ENCODE measurements around the gene WT1.

WT1 gene

DNA sequence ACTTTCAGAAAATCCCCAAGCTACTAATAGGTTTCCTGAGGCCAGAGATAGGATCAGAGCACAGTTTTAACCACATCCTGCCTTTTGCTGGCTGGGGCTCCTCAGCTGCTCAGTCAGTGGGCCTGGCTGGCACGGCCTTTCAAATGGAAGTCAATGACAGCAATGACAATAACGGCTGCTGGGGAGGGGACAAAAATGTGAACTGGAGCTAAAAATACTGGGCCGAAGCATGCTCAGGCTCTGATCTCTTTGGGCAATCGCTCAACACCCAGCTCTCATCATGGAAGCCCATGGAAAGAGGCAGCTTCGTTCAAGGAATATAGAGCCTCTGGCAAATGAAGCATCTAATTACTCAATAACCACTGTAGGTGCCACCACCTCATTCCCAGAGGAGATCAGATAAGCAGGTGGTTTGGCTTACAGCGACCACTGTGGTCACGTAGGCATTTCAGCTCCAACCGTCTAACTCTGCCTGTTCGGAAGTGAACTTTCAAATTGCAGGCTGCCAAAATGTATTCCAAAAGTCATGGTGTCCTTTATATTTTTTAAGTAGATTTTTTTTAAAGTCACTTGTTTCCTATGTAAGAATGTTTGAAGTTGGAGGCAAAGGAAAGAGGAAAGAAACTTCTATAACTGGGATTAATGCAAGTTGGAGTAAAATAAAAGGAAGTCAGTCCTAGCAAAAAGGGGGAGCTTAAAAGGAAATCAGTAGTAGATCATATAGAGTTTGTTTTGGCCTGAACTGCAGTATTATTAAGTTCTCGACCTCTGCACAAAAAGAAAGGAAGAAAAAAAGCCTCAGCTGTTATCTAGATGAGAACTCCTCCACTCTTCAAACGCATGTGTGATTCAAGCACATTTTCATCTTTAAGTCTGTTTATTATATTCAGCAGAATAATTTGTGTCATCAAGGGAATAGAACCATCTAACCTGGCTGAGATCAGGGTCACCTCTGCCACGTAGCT is 14.1 kb downstream of the WT1 start:
- DNase-seq: peak; percentile 68

DNA sequence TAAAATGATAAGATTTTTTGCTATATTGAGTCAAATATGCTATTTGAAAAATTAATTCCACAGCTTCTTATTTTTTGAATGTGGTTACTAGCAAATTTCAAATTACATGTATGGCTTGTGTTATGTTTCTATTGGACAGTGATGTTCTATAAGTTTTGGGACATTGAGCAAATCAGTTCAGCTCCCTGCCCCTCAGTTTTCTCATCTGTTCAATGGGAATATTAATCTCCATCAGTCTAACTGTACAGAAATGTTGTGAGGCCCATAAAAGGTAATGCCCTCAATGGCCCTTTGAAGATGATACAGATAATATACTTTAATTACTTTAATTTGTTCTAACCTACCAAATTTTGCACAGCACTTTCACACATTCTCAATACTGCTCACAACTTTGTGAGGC is 15.2 kb downstream of the WT1 start:
- no peak for DNase-seq

DNA sequence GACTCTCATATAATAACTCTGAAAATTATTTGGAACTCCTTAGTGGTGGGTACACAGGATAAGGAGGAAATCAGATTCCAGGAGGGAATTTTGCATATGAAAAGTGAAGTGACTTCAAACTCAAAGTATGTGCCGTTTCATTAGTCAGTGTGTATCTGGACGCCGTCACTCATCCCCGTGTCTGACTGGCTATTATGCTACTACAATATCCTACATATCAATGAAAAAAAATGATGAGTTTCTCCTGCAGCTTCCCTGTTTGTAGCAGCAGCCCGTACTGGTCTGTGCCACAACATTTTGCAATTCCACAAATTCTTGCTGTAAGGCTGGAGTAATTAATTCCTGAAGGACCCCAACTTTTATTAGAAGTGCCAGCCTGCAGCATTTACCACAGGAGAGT is 16.5 kb downstream of the WT1 start:
- peak; percentile 87 for DNase-seq

DNA sequence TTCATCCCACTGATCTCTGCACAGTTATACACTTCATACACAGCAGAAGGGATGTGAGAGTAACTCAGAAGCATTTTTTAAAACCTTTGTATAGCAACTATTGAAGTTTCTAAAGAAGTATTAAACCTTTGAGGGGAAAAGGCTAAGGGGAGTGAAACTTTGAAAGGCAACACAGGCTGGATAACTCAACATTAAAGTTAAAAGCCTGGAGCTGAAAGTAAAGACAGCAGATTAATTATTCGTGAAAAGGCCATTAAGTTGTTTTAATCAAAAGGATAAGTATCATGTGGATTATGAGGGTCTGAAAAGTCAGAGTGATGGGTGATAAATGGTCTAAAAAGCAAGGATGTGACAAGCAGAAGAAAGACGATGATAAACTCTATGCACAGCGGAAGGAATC is 17.5 kb downstream of the WT1 start:
- no peak for DNase-seq

DNA sequence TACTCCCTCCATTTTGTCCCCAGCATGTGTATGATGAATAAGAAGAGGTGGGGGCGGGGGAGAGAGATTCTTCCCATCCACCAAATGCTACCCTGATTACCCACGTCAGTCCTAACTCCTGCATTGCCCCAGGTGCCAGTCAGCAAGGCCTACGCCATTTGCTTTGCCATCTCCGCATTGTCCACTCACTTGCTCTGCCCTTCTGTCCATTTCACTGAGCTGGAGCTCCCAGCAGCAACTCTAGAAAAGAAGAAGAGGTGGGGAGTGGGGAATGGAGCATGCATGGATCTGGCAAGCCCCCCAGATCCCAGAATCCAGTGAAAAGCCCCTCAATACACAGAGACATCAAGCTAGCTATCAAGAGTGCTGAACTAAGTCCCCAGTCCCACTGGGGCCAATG is 19.0 kb downstream of the WT1 start:
- DNase-seq: no peak

DNA sequence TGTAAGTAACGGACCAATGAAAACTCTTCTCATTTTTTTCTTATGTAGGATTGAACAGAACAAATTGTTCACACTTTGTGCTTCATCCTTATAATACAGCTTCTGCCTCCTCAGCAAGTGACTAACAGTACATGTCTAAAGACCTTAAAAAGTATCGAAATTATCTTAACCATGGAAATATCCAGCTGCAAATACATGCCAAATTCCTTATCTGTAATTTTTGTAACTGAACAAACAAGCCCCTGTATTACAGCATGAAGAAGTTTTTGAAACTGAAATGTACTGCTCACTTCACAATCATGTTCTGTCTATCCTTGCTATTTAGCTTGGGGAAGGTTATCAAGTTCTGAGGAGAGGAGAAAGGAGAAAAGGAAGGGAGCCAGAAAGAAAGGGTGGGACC is 20.4 kb downstream of the WT1 start:
- DNase-seq: no peak

DNA sequence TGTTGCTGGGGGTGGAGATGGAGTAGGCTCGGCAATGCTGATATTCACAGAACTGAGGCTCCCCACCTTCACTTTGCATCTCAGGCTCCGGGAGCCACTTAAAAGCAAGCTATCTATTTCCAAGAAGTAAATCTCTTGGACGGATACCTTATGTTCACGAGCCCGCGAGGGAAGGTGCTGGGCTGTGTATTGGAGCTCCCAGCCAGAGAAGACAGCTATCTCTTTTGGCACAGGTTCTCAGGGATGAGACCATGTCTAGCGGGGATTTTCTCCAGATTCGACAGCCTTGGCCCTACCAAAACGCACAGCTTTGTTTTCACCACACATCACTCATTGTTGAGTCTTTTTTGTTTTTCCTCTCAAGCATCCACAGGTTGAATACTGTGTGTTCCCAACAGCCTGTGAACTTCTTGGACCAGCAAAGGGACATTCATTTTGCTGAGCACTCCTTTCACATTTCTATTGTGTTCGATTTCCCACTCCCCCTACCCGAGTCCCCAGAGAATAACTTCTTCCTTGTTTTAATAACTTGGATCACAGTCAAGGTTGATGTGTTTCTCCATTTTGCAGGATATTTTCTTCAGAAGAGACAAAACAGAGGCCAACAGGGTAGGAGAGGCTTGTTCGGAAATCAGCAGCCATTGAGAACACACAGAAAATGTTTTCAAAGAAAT is 23.3 kb downstream of the WT1 start:
- DNase-seq: no peak

DNA sequence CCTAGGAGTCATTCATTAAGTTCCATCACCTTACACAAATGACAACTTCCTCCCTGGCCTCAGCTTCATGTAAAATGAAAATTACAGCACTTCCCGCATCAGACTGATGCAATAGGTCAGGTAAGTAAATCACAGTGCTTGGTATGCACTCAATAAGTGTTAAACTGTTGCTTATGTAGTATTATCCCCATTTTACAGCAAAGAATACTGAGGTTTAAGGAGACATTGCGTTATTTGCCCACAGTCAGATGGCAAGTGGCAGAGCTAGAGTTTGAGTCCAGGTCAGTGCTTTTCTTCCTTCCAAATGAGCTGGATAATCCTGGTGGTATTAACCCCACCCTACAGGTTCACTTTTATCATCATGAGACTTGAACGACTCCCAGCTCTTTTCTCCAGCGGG is 29.7 kb downstream of the WT1 start:
- no peak for DNase-seq

DNA sequence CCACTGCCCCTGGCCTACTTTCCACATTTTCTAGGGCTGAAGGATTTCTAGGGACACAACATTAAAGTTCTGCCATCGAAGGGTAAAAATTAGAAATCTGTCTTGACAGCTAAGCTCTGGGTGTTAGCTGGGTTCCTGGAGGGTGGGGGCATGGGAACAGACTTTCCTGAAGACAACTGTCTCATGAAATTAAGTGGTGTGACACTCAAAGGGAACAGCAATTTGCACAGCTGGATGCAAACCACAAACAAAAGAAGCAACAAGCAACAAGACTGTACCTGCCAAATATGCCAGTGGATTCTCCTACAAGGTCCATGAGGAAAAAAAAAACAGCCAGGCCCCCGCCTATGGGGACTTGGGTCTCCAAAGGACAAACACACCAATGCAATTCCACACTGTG is 32.5 kb downstream of the WT1 start:
- no peak for DNase-seq

DNA sequence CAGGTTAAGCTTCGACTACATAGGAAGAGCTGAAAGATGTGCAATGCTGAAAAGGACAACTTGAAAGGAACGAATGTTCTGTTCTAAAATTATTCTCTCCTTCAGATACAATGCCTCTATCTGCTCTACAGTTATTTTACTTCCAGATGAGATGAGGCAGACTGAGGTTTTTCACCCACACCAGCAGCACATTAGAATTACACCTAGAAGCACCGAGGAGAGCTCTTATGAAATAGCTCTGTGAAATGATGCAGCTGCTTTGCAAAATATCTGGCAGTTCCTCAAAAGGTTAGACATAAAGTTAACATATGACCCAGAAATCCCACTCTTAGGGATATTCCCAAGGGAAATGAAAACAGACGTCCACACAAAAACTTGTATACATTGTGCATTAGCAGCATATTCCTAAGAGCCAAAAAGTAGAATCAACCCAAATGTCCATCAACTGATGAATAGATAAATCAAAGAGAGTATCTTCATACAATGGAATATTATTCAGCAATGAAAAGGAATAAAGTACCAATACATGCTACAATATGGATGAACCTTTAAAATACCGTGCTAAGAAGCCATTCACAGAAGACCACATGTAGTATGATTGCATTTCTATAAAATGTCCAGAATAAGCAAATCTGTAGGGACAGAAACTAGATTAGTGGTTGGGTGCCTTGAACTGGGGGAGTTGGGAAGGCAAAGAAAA is 34.5 kb downstream of the WT1 start:
- DNase-seq: no peak

DNA sequence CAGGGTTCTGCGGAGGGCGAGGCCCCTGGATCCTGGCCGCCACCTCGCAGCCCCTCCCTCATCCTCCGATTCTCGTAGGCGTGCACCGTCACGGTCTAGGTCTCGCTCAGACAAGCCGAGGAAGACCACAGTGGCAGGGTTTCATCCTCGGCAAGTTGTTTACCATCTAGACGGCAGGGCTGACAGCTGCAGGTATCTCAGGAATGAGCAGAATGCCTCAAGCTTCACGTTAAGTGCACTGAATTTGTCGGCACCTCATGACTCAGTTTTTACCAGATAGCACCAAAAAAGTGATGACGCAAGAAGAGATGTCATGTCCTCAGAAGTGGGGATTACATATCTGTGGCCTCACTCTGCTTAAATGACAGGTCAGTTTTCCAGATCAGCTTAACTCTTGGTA is 35.1 kb downstream of the WT1 start:
- DNase-seq: peak; percentile 90

DNA sequence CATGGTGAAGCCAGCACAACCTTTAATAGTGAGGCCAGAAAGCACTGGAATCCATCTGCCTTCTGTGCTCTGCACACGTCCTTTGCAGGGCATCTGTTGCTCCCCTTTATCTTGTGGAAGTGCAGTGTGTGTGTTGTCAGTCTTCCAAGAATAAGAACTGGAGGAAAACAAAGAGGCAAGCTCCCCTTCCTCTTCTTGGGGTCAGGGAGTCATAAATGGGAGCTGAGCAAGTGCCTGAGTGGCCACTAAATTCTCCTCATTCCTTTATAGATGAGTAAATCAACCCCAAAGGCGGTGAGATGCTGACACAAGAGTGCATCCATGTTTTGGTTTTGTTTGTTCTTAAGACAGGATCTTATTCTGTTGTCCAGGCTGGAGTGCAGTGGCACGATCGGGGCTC is 38.3 kb downstream of the WT1 start:
- no peak for DNase-seq

DNA sequence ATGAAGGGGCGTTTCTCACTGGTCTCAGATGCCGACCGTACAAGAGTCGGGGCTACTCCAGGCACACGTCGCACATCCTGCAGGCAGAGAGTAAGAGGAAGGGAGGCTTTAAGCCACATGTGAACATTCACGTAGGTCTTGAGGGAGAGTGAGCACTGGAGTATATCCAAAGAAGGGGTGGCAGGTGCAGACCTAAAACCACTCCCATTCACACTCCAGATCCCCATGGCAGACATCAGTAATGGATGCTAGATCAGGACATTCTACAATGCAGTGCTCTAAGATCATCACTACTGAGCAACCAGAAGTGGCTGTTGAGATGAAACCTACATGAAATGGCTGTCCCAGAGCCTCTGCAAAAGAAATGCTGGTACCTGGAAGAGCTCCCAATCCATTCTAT is 39.0 kb downstream of the WT1 start:
- DNase-seq: no peak

DNA sequence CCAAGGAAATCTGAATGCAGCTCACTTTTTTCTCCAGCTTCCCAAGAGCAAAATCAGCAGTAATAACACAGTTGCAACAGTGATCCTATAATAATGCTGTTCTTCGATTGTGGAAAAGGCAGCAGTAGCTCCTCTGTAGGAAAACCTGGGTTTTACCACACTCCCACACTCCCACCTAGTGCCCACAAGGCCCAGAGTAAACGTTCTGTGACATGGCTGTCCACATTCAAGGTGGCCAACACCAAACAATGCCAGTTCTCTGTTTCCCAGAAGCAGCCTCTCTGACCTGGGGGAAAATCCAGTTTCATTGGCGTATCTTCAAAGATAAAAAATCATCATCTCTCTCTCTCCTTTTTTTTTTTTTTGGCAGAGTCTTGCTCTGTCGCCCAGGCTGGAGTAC is 40.2 kb downstream of the WT1 start:
- no peak for DNase-seq

DNA sequence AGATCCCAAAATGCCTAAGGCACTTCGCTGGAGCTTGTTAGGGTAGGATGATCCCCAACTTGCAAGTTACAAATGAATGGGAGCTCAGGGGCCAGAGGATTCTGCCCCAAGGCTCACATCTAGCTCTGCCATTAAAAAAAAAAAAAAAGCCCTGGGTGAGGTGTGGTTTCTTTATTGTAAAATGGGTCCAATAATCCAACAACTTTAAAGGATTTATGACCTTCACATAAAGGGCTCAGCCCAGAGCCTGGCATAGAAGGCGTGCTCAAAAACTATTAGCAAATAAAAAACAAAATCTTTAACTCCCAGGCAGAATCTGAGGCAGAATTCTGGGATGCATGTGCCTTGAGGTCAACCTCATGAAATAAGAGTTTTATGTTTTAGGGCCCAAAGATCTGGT is 42.5 kb downstream of the WT1 start:
- no peak for DNase-seq

DNA sequence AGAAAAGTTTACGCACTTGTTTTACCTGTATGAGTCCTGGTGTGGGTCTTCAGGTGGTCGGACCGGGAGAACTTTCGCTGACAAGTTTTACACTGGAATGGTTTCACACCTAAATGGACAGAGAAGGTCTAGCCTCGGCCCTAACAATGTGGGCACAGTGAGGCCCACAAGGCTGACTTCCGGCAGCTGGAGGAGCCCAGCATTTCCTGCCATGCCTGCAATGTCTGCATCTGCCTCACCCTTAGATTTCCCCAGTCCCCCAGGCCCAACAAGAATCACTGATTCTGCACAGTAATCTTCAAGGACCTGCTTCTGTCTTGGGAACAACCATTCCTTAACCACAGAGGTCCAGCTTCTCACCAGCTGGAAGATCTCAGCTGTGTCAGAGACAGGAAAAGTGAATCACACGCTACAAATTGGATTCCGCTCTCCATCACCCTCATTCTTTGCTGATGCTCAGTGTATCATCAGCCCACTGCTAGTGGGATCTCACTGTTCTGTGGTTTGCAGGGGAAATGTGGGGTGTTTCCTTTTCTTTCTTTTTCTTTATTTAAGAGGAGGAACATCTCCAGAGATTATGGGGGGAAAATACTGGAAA is 43.3 kb downstream of the WT1 start:
- DNase-seq: peak; percentile 46

DNA sequence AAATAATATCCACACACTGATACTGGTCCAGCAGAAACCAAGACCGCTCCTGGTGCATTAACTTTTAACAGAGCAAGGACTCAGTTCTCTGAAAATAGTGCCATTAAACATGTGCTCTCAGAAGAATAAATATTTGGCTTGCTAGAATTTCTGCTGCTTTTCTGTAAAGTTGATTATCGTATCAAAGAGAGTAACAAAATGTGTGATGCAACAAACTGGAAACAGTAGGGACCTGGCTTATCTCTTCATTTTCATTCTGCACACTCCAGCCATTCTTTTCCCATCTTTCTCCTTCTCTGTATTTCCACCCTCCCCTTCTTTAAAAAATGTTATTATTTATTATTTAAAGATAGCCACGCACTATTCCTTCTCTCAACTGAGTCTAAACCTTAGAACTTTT is 43.9 kb downstream of the WT1 start:
- no peak for DNase-seq

DNA sequence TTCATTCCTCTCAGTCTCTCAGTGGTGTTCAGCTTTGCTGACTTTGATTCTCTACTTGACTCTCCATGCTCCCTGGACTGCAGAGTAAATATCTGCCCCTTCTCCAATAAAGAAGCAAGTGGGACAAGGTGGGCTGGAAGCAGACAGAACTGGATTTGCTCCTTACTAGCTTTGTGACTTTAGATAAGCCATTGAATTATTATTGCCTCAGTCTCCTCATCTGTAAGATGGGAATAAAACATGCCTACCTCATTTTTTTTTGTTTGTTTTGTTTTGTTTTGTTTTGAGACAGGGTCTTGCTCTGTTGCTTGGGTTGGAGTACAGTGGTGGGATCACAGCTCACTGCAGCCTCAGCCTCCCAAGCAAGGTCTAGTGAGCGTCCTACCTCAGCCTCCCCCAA is 44.6 kb downstream of the WT1 start:
- DNase-seq: no peak

DNA sequence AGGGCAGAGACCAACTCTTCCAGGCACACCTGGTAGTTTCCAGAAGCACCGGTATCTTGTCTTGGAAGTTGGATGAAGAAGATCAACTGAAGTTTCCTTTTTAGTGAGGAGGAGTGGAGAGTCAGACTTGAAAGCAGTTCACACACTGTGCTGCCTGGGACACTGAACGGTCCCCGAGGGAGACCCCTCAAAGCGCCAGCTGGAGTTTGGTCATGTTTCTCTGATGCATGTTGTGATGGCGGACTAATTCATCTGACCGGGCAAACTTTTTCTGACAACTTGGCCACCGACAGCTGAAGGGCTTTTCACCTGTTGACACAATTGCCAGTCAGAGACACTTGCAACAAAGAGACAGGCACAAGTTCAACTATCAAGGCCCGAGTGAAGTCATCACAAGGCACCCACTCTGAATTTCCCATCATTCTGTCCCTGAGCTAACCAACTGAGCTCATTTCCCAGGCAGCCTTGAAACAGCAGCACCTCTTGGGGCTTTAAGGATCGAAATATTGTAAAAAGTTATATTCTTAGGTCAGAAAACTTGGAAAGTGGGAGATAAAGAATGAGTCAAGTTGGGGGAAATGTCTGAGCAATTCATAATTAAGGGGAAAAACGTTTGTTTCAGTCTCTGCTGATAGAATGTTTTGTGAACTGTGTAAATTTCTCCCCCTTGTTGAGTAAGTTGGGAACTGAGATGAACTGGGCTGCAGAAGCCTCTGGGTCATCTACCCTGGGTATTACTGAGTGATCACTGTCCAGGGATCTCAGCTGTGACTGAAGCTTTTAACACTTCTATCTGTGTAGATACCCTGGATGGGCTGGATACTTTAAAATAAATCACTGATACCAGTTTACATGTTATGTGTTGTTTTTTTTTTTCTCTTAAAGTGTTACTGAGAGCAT is 46.2 kb downstream of the WT1 start:
- DNase-seq: no peak

DNA sequence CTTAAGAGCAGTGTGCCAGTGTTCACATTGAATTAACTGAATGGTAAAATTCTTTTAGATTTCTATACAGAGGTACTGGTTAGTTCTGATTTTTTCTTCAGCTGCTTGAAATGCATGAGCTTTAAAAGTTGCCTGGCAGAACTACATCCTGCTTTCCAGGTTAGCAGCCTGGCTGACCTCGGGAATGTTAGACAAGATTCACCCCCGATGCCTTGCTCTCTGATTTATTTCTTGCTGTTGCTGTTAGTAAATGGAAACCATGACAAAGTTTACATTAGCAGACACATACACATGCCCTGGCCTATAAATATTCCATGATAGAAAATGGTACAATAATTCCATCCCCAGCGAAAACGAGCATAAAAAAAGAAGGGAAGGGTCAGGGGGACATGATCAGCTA is 47.0 kb downstream of the WT1 start:
- no peak for DNase-seq

DNA sequence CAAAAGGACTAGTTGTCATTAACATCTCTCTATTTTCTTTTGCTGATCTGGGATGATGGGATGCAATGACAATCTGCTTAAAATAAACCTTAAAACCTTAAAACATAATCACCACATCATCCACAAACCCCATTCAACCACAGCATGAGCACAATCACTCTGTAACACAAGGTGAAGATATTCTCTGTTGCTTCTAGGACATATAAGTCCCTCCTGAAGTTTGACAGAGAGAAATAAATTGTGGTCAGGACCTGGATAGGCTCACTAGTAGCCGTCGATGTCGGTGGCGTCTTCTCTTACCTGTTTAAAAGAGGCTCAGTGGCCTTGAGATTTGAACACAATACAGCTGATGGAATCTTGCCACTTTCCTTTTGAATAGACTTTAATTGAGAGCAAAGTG is 47.9 kb downstream of the WT1 start:
- no peak for DNase-seq

DNA sequence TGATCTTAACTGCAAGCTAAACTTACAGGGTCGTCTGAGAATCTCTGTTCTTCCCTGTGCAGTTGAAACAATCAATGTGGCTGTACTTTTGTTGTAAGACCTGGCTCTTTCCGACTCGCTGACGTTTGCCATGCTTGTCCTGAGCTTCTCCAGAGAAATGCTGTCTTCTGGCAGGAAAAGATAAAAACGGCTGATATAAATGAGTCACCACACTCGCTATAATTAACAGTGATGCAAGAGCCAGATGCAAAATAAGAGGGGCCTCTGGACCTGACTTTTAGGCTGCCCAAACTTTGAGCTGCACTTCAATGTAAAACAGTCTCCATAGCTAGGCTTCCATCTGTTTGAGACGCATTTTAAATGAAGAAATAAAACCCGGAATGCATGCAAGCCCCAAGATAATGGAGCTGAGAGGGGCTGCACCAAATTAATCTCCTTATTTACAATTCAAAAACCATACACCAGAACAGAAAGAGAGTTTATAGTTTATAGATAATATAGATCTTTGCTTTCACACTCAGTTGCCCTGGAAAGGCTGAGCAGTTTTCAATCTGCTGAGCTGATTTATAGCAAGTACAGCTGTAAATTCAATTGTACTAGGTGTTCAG is 48.5 kb downstream of the WT1 start:
- DNase-seq: peak; percentile 40
